Measurements from ENCODE around the gene VRK3. TPM values are rescaled to one million over a fixed set of nuclear protein-coding genes. Genes with fewer than 3 reads are reported as not detected.

The VRK3 gene
- polyA plus RNA-seq, 1 of the 3 experiments (the other 2 are of a cell fraction): 30.3 TPM

- WGBS (ENCODE audit: low lambda C conversion rate): 98% methylated on average over 8 of the region's 10 CpGs
- Histone ChIP-seq H3K27ac (ENCODE audit: low read depth in 2 of 2, low read length in 1 of 2) (no peak overlapping the region), H4K20me1 (ENCODE audit: insufficient read depth) (peaks cover 14% of the 10 kb centered on the region), H2AFZ (ENCODE audit: low read depth) (no peak overlapping the region), H3K4me1 (ENCODE audit: control insufficient read depth in 1 of 2, insufficient read depth in 2 of 2, low read depth in 1 of 2, low read length in 1 of 2) (peaks cover 0 to 9% of the 10 kb centered on the region in 2 experiments; a peak in 2 of 4 replicates), H3F3A (replicated peaks; ENCODE audit: insufficient read depth) (peaks cover 10% of the 10 kb centered on the region), H3K9me3 (no peaks in the 10 kb centered on the region), H3K4me3 (ENCODE audit: low read depth in 2 of 2, low read length in 1 of 2) (no peak overlapping the region), H3K36me3 (replicated peaks in 1 of 2; ENCODE audit: control insufficient read depth in 1 of 2, insufficient read depth in 2 of 2, low read length in 1 of 2) (peaks cover 30 to 34% of the 10 kb centered on the region in 2 experiments), H3K79me2 (ENCODE audit: insufficient read depth) (no peaks in the 10 kb centered on the region), H3K9me2 (no peaks in the 10 kb centered on the region), H3K27me3 (ENCODE audit: insufficient read depth) (no peaks in the 10 kb centered on the region), H3K4me2 (no peak overlapping the region), H3K9ac (no peak overlapping the region)
- POLR2A ChIA-PET: no interaction called here
- CTCF ChIA-PET: no interaction called here
- no peak for DNase-seq
- no peak for TF ChIP-seq RXRA (IDR thresholded peaks at IDR 0.05; ENCODE audit: borderline replicate concordance, low read depth)
- no peak for TF ChIP-seq JUND (IDR thresholded peaks at IDR 0.05)
- no peak for TF ChIP-seq RCOR1 (IDR thresholded peaks at IDR 0.05; ENCODE audit: low read length)
- TF ChIP-seq, protein P1, sequence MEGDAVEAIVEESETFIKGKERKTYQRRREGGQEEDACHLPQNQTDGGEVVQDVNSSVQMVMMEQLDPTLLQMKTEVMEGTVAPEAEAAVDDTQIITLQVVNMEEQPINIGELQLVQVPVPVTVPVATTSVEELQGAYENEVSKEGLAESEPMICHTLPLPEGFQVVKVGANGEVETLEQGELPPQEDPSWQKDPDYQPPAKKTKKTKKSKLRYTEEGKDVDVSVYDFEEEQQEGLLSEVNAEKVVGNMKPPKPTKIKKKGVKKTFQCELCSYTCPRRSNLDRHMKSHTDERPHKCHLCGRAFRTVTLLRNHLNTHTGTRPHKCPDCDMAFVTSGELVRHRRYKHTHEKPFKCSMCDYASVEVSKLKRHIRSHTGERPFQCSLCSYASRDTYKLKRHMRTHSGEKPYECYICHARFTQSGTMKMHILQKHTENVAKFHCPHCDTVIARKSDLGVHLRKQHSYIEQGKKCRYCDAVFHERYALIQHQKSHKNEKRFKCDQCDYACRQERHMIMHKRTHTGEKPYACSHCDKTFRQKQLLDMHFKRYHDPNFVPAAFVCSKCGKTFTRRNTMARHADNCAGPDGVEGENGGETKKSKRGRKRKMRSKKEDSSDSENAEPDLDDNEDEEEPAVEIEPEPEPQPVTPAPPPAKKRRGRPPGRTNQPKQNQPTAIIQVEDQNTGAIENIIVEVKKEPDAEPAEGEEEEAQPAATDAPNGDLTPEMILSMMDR (IDR thresholded peaks at IDR 0.05): no peak
Measured at GRCh38 chr19:50007170-50007569, 18.0 kb downstream of the VRK3 start.

- peaks cover 24% of the 10 kb centered on the region for H4K20me1 ChIP-seq (ENCODE audit: insufficient read depth)
- H3K79me2 ChIP-seq (ENCODE audit: insufficient read depth): no peaks in the 10 kb centered on the region
- H3K4me1 ChIP-seq (ENCODE audit: control insufficient read depth in 1 of 2, insufficient read depth in 2 of 2, low read depth in 1 of 2, low read length in 1 of 2): peaks cover 0 to 9% of the 10 kb centered on the region in 2 experiments; a peak in 2 of 4 replicates
- TF ChIP-seq CHD2 (IDR thresholded peaks at IDR 0.05; ENCODE audit: low read length, partially characterized antibody) (no peak), JUND (IDR thresholded peaks at IDR 0.05) (no peak), POLR2AphosphoS5 (IDR thresholded peaks at IDR 0.05; ENCODE audit: low read depth, low read length) (no peak), SMC3 (IDR thresholded peaks at IDR 0.05; ENCODE audit: low read depth, low read length) (no peak), ELF1 (IDR thresholded peaks at IDR 0.05) (no peak), RFX5 (IDR thresholded peaks at IDR 0.05; ENCODE audit: low read length) (no peak), IRF3 (IDR thresholded peaks at IDR 0.05; ENCODE audit: low read depth, low read length) (no peak), TEAD4 (IDR thresholded peaks at IDR 0.05; ENCODE audit: borderline replicate concordance, insufficient read depth) (no peak), RCOR1 (IDR thresholded peaks at IDR 0.05; ENCODE audit: low read length) (no peak), MEF2A (IDR thresholded peaks at IDR 0.05; ENCODE audit: borderline replicate concordance, low read depth) (no peak), FOXJ3 (CRISPR knock-in tag; IDR thresholded peaks at IDR 0.05) (no peak), GABPA (IDR thresholded peaks at IDR 0.05; ENCODE audit: low read depth) (no peak), NRF1 (IDR thresholded peaks at IDR 0.05; ENCODE audit: low read depth, low read length) (no peak), EP300 (IDR thresholded peaks at IDR 0.05; ENCODE audit: borderline replicate concordance in 1 of 2, low read depth in 1 of 2, low read length in 1 of 2) (no peak), EZH2phosphoT487 (IDR thresholded peaks at IDR 0.05; ENCODE audit: borderline replicate concordance, low read depth) (no peak)
- TF ChIP-seq, protein P1 (IDR thresholded peaks at IDR 0.05): no peak
- TF ChIP-seq, protein P2, sequence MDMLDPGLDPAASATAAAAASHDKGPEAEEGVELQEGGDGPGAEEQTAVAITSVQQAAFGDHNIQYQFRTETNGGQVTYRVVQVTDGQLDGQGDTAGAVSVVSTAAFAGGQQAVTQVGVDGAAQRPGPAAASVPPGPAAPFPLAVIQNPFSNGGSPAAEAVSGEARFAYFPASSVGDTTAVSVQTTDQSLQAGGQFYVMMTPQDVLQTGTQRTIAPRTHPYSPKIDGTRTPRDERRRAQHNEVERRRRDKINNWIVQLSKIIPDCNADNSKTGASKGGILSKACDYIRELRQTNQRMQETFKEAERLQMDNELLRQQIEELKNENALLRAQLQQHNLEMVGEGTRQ (IDR thresholded peaks at IDR 0.05; ENCODE audit: borderline replicate concordance, low read depth, low read length): no peak
- TF ChIP-seq, protein P3, sequence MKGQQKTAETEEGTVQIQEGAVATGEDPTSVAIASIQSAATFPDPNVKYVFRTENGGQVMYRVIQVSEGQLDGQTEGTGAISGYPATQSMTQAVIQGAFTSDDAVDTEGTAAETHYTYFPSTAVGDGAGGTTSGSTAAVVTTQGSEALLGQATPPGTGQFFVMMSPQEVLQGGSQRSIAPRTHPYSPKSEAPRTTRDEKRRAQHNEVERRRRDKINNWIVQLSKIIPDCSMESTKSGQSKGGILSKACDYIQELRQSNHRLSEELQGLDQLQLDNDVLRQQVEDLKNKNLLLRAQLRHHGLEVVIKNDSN (IDR thresholded peaks at IDR 0.05; ENCODE audit: borderline replicate concordance, low read depth): no peak
- TF ChIP-seq, protein P4, sequence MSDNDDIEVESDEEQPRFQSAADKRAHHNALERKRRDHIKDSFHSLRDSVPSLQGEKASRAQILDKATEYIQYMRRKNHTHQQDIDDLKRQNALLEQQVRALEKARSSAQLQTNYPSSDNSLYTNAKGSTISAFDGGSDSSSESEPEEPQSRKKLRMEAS (IDR thresholded peaks at IDR 0.05; ENCODE audit: low read depth): no peak
- no peaks in the 10 kb centered on the region for H3K9me3 ChIP-seq
- no peak overlapping the region for H3K4me2 ChIP-seq
- H2AFZ ChIP-seq (ENCODE audit: low read depth): no peak overlapping the region
- no peak overlapping the region for H3K27ac ChIP-seq (ENCODE audit: low read depth in 2 of 2, low read length in 1 of 2)
- H3K9me2 ChIP-seq: no peaks in the 10 kb centered on the region
- peaks cover 33 to 34% of the 10 kb centered on the region in 2 experiments for H3K36me3 ChIP-seq (replicated peaks in 1 of 2; ENCODE audit: control insufficient read depth in 1 of 2, insufficient read depth in 2 of 2, low read length in 1 of 2)
- ChIA-PET CTCF (no interaction called here), POLR2A (interaction anchor here (0.7 kb wide), 1 partner anchor 20 kb away, joined by 3 read pairs; the partner anchor contains the start of gene ZNF473)
- H3K4me3 ChIP-seq (ENCODE audit: low read depth in 2 of 2, low read length in 1 of 2): no peak overlapping the region
- no peak overlapping the region for H3K9ac ChIP-seq
- WGBS (ENCODE audit: low lambda C conversion rate): 95% methylated on average over 12 of the region's 12 CpGs
- H3F3A ChIP-seq (replicated peaks; ENCODE audit: insufficient read depth): peaks cover 10% of the 10 kb centered on the region
- DNase-seq: no peak
- H3K27me3 ChIP-seq (ENCODE audit: insufficient read depth): no peaks in the 10 kb centered on the region
Measured at GRCh38 chr19:50005428-50005827, 19.7 kb downstream of the VRK3 start.

Measured in SK-N-SH (cell line).